ENCODE data around the gene RPEL1.
"Not testable (repeated sequence)": the region's sequence is repeated elsewhere in the genome, so short reads cannot be mapped to it uniquely, and the experiment has no call there.

RPEL1 gene

DNA sequence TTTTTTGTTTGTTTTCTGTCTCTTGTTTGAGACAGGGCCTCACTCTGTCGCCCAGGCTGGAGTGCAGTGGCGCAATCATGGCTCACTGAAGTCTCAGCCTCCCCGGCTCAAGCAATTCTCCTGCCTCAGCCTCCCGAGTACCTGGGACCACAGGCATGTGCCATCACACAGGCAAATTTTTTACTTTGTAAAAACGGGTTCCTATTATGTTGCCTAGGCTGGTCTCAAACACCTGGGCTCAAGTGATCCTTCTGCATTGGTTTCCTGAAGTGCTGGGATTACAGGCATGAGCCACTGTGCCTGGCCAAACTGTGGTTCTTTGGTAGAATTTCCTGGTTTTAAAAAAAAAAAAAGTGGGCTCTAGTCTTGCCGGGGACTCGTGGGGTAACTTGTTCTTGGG, at the start of gene RPEL1:
Gene RPEL1, plus strand, starts transcription at position 301 of the 400 bp plus-strand sequence. CDS start 110 bp downstream, outside the sequence.
- CTCF ChIA-PET, result interaction anchor here (1.1 kb wide), 1 partner anchor 10 kb away, joined by 3 read pairs; no protein-coding TSS in a partner anchor
- DNase-seq (ENCODE audit: extremely low spot score); POLR2A ChIA-PET: not testable (repeated sequence)

DNA sequence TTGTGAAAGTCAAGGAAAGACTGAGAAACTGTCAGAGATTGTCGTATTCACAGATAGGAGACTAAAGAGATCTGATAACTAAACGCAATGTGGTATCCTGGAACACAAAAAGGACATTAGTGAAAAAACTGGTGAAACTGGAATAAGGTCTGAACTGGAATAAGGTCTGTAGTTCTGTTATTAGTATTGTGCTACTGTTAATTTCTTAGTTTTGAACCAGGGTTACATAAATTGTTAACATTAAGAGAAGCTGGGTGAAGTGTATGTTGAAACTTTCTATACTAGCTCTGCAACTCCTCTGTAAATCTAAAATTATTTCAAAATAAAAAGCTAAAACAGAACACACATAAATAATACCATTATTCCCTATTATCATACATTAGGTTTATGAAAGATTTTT, 49.2 kb upstream of the RPEL1 start:
- TF ChIP-seq BHLHE40 (IDR thresholded peaks at IDR 0.05; ENCODE audit: borderline replicate concordance) (no peak), SP1 (IDR thresholded peaks at IDR 0.05) (no peak), FOXK2 (IDR thresholded peaks at IDR 0.05) (no peak), ZNF384 (IDR thresholded peaks at IDR 0.05) (no peak)
- ChIA-PET POLR2A (interaction anchor here (0.8 kb wide), 1 partner anchor 18 kb away, joined by 3 read pairs; no protein-coding TSS in a partner anchor), CTCF (no interaction called here)
- DNase-seq (ENCODE audit: extremely low spot score), result no peak

- CTCF ChIA-PET, result no interaction called here
- DNase-seq (ENCODE audit: extremely low spot score), result no peak
- POLR2A ChIA-PET, result interaction anchor here (0.8 kb wide), 1 partner anchor 19 kb away, joined by 3 read pairs; no protein-coding TSS in a partner anchor
- TF ChIP-seq SUZ12 (IDR thresholded peaks at IDR 0.05) (no peak), ARNT (IDR thresholded peaks at IDR 0.05) (no peak), HDGF (IDR thresholded peaks at IDR 0.05; ENCODE audit: borderline replicate concordance) (no peak), FOXA1 (IDR thresholded peaks at IDR 0.05) (no peak), FOXM1 (IDR thresholded peaks at IDR 0.05; ENCODE audit: borderline replicate concordance) (no peak), ZNF384 (IDR thresholded peaks at IDR 0.05) (no peak), BHLHE40 (IDR thresholded peaks at IDR 0.05; ENCODE audit: borderline replicate concordance) (no peak), SP1 (IDR thresholded peaks at IDR 0.05) (no peak), ELF4 (IDR thresholded peaks at IDR 0.05) (no peak), CTBP1 (IDR thresholded peaks at IDR 0.05; ENCODE audit: borderline replicate concordance) (no peak), PKNOX1 (IDR thresholded peaks at IDR 0.05) (no peak), NFRKB (IDR thresholded peaks at IDR 0.05) (no peak), LEF1 (IDR thresholded peaks at IDR 0.05; ENCODE audit: borderline replicate concordance) (no peak), TARDBP (IDR thresholded peaks at IDR 0.05) (no peak), FOXK2 (IDR thresholded peaks at IDR 0.05) (no peak)
Observed at GRCh38 chr10:103197174-103197573, 48.5 kb upstream of the RPEL1 start.

GRCh38 chr10:103197903-103198302, 47.8 kb upstream of the RPEL1 start:
- no peak for DNase-seq (ENCODE audit: extremely low spot score)
- ChIA-PET POLR2A (no interaction called here), CTCF (no interaction called here)
- TF ChIP-seq NFRKB (IDR thresholded peaks at IDR 0.05) (no peak), PKNOX1 (IDR thresholded peaks at IDR 0.05) (no peak), FOXA1 (IDR thresholded peaks at IDR 0.05) (no peak), FOXK2 (IDR thresholded peaks at IDR 0.05) (no peak), FOXM1 (IDR thresholded peaks at IDR 0.05; ENCODE audit: borderline replicate concordance) (no peak), SP1 (IDR thresholded peaks at IDR 0.05) (no peak), HDGF (IDR thresholded peaks at IDR 0.05; ENCODE audit: borderline replicate concordance) (no peak), TARDBP (IDR thresholded peaks at IDR 0.05) (no peak), CTBP1 (IDR thresholded peaks at IDR 0.05; ENCODE audit: borderline replicate concordance) (no peak), ARNT (IDR thresholded peaks at IDR 0.05) (no peak), ELF4 (IDR thresholded peaks at IDR 0.05) (no peak), BHLHE40 (IDR thresholded peaks at IDR 0.05; ENCODE audit: borderline replicate concordance) (no peak), ZNF384 (IDR thresholded peaks at IDR 0.05) (no peak), L3MBTL2 (conservative IDR thresholded peaks at IDR 0.05) (no peak), LEF1 (IDR thresholded peaks at IDR 0.05; ENCODE audit: borderline replicate concordance) (no peak)

GRCh38 chr10:103198648-103199047, 47.0 kb upstream of the RPEL1 start:
- no peak for TF ChIP-seq L3MBTL2 (conservative IDR thresholded peaks at IDR 0.05)
- no peak for TF ChIP-seq ARNT (IDR thresholded peaks at IDR 0.05)
- no peak for TF ChIP-seq ZNF384 (IDR thresholded peaks at IDR 0.05)
- TF ChIP-seq NFRKB (IDR thresholded peaks at IDR 0.05), result no peak
- no peak for TF ChIP-seq PKNOX1 (IDR thresholded peaks at IDR 0.05)
- TF ChIP-seq TARDBP (IDR thresholded peaks at IDR 0.05), result no peak
- TF ChIP-seq ELF4 (IDR thresholded peaks at IDR 0.05), result no peak
- no peak for TF ChIP-seq LEF1 (IDR thresholded peaks at IDR 0.05; ENCODE audit: borderline replicate concordance)
- TF ChIP-seq SUZ12 (IDR thresholded peaks at IDR 0.05), result no peak
- TF ChIP-seq HDGF (IDR thresholded peaks at IDR 0.05; ENCODE audit: borderline replicate concordance), result no peak
- TF ChIP-seq CTBP1 (IDR thresholded peaks at IDR 0.05; ENCODE audit: borderline replicate concordance), result no peak
- TF ChIP-seq SP1 (IDR thresholded peaks at IDR 0.05), result no peak
- no peak for TF ChIP-seq FOXM1 (IDR thresholded peaks at IDR 0.05; ENCODE audit: borderline replicate concordance)
- no peak for TF ChIP-seq FOXA1 (IDR thresholded peaks at IDR 0.05)
- TF ChIP-seq BHLHE40 (IDR thresholded peaks at IDR 0.05; ENCODE audit: borderline replicate concordance), result no peak
- TF ChIP-seq FOXK2 (IDR thresholded peaks at IDR 0.05), result no peak
- CTCF ChIA-PET, result no interaction called here
- POLR2A ChIA-PET, result no interaction called here
- no peak for DNase-seq (ENCODE audit: extremely low spot score)

DNA sequence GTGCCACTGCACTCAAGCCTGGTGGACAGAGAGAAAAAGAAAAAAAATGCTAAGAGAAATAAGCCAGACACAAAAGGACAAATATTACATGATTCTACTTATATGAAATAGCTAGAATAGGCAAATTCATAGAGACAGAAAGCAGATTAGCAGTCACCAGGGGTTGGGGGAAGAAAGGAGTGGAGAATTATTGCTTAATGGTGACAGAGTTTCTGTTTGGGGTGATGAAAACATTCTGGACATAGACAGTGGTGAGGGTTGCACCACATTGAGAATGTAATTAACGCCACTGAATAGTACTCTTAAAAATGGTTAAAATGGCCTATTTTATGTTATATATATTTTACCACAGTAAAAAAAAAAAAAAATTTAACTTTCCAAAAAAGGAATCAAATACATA, 46.2 kb upstream of the RPEL1 start:
- no peak for DNase-seq (ENCODE audit: extremely low spot score)
- CTCF ChIA-PET, result no interaction called here

GRCh38 chr10:103202319-103202718, 43.4 kb upstream of the RPEL1 start:
- no peak for TF ChIP-seq FOXM1 (IDR thresholded peaks at IDR 0.05; ENCODE audit: borderline replicate concordance)
- no peak for TF ChIP-seq PKNOX1 (IDR thresholded peaks at IDR 0.05)
- TF ChIP-seq LEF1 (IDR thresholded peaks at IDR 0.05; ENCODE audit: borderline replicate concordance), result no peak
- no peak for TF ChIP-seq SP1 (IDR thresholded peaks at IDR 0.05)
- TF ChIP-seq TARDBP (IDR thresholded peaks at IDR 0.05), result no peak
- no peak for TF ChIP-seq ELF4 (IDR thresholded peaks at IDR 0.05)
- no peak for TF ChIP-seq L3MBTL2 (conservative IDR thresholded peaks at IDR 0.05)
- TF ChIP-seq ARNT (IDR thresholded peaks at IDR 0.05), result no peak
- TF ChIP-seq ZNF384 (IDR thresholded peaks at IDR 0.05), result no peak
- no peak for TF ChIP-seq BHLHE40 (IDR thresholded peaks at IDR 0.05; ENCODE audit: borderline replicate concordance)
- no peak for TF ChIP-seq HDGF (IDR thresholded peaks at IDR 0.05; ENCODE audit: borderline replicate concordance)
- TF ChIP-seq NFRKB (IDR thresholded peaks at IDR 0.05), result no peak
- TF ChIP-seq CTBP1 (IDR thresholded peaks at IDR 0.05; ENCODE audit: borderline replicate concordance), result no peak
- no peak for TF ChIP-seq FOXA1 (IDR thresholded peaks at IDR 0.05)
- POLR2A ChIA-PET, result no interaction called here

More for the DNA sequence above, 46.2 kb upstream of the RPEL1 start:
- POLR2A ChIA-PET, result no interaction called here
- TF ChIP-seq FOXA1 (IDR thresholded peaks at IDR 0.05) (no peak), SP1 (IDR thresholded peaks at IDR 0.05) (no peak), ARNT (IDR thresholded peaks at IDR 0.05) (no peak), CTBP1 (IDR thresholded peaks at IDR 0.05; ENCODE audit: borderline replicate concordance) (no peak), TARDBP (IDR thresholded peaks at IDR 0.05) (no peak)

More at GRCh38 chr10:103202319-103202718, 43.4 kb upstream of the RPEL1 start:
- no peak for DNase-seq (ENCODE audit: extremely low spot score)
- CTCF ChIA-PET, result no interaction called here
